ENCODE results near the gene CGB7.

DNA sequence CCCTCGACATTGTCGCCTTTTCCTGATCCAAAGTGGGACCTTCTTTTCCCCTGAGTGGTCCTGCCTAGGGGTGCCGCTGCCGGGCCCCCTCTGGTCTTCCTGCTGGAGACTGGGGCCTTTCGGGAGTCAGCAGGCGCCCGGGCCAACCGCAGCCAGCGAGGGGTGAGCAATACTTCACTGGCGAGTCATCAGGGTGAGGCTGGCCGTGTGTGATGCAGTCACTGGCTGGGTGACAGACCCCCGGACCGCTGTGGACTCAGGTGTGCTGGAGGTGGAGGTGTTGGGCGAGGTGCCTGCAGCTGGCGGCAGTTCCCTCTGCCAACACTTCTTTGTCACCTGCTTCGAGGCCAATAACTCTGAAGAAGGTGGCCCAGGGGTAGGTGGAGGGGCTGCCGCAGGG lies 15.4 kb downstream of the CGB7 start:
- TF ChIP-seq, protein P1, sequence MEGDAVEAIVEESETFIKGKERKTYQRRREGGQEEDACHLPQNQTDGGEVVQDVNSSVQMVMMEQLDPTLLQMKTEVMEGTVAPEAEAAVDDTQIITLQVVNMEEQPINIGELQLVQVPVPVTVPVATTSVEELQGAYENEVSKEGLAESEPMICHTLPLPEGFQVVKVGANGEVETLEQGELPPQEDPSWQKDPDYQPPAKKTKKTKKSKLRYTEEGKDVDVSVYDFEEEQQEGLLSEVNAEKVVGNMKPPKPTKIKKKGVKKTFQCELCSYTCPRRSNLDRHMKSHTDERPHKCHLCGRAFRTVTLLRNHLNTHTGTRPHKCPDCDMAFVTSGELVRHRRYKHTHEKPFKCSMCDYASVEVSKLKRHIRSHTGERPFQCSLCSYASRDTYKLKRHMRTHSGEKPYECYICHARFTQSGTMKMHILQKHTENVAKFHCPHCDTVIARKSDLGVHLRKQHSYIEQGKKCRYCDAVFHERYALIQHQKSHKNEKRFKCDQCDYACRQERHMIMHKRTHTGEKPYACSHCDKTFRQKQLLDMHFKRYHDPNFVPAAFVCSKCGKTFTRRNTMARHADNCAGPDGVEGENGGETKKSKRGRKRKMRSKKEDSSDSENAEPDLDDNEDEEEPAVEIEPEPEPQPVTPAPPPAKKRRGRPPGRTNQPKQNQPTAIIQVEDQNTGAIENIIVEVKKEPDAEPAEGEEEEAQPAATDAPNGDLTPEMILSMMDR (conservative IDR thresholded peaks at IDR 0.05; ENCODE audit: low read depth, low read length): no peak
- TF ChIP-seq EZH2 (IDR thresholded peaks at IDR 0.05; ENCODE audit: borderline replicate concordance, low read depth, low read length, poor library complexity, severe bottlenecking): no peak

All from A673 (cell line).